HL-60 (cell line): Measurements from ENCODE around the gene LGI1.

Experiments used
- DNase-seq, 2 experiments: peaks; one replicate each; pipeline ENCODE4 v3.0.0-alpha.2; 2010 to 2020; ENCODE audit warnings: low read depth in 1 of 2, low spot score in 1 of 2
- H3K27ac ChIP-seq: fragments of 250-450 bp; sonication (Bioruptor Pico); replicated peaks from 2 replicates; pipeline ENCODE4 v1.5.1; 2020; ENCODE audit warnings: mild to moderate bottlenecking, moderate library complexity
- H3K27me3 ChIP-seq: fragments of 250-450 bp; sonication (Bioruptor Pico); 2 replicates; pipeline ENCODE4 v1.5.1; 2021; ENCODE audit warnings: mild to moderate bottlenecking, moderate library complexity; ENCODE audit not compliant: insufficient read depth, poor library complexity, severe bottlenecking
- H3K4me3 ChIP-seq: replicated peaks from 2 replicates; pipeline ENCODE4 v1.5.1; 2011; ENCODE audit warnings: mild to moderate bottlenecking, control low read depth, low read length; ENCODE audit not compliant: insufficient read depth
- GABPA ChIP-seq: IDR thresholded peaks from 2 replicates; pipeline ENCODE4 v1.6.1; 2012; ENCODE audit warnings: low read depth
- POLR2AphosphoS5 ChIP-seq: IDR thresholded peaks from 2 replicates; pipeline ENCODE4 v1.6.1; 2012; ENCODE audit warnings: low read depth
- SPI1 ChIP-seq: IDR thresholded peaks from 2 replicates; pipeline ENCODE4 v1.6.1; 2012; ENCODE audit warnings: low read depth, mild to moderate bottlenecking, borderline replicate concordance
- long read RNA-seq: library from polyadenylated mRNA; unstranded; transcript quantifications from one replicate; pipeline ENCODE4 v2.0.0, GENCODE V29; 2020
- TF ChIP-seq, protein P1 (sequence below): IDR thresholded peaks from one replicate; pipeline ENCODE4 v1.5.1; 2011; ENCODE audit warnings: low read length, control low read depth, inconsistent platforms; ENCODE audit not compliant: insufficient read depth
- TF ChIP-seq, protein P2 (sequence below): IDR thresholded peaks from 2 replicates; pipeline ENCODE4 v1.6.1; 2012; ENCODE audit warnings: low read depth; ENCODE audit not compliant: insufficient replicate concordance

The LGI1 gene
- long read RNA-seq = 0 reads

DNA sequence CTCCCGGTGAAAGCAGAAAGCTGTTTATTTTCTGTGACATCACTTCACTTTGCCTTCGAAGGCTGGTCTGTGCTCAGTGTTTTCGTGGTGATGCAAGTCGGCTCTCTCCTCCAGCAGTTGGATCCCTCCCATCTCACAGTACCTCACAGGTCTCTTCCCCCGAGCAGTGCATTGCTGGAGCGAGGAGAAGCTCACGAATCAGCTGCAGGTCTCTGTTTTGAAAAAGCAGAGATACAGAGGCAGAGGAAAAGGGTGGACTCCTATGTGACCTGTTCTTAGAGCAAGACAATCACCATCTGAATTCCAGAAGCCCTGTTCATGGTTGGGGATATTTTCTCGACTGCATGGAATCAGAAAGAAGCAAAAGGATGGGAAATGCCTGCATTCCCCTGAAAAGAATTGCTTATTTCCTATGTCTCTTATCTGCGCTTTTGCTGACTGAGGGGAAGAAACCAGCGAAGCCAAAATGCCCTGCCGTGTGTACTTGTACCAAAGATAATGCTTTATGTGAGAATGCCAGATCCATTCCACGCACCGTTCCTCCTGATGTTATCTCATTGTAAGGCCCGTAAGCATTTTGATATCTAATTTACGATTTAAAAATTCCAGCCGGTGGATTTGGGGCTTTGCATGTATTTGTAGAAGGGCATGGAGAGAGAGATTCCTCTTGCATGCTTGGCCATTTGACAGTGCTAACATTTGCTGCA is at the start of gene LGI1:
TSS of gene LGI1 (plus strand) at position 136 of the 707 bp plus-strand sequence. CDS start at position 345, 209 bp downstream.
- TF ChIP-seq, protein P1, sequence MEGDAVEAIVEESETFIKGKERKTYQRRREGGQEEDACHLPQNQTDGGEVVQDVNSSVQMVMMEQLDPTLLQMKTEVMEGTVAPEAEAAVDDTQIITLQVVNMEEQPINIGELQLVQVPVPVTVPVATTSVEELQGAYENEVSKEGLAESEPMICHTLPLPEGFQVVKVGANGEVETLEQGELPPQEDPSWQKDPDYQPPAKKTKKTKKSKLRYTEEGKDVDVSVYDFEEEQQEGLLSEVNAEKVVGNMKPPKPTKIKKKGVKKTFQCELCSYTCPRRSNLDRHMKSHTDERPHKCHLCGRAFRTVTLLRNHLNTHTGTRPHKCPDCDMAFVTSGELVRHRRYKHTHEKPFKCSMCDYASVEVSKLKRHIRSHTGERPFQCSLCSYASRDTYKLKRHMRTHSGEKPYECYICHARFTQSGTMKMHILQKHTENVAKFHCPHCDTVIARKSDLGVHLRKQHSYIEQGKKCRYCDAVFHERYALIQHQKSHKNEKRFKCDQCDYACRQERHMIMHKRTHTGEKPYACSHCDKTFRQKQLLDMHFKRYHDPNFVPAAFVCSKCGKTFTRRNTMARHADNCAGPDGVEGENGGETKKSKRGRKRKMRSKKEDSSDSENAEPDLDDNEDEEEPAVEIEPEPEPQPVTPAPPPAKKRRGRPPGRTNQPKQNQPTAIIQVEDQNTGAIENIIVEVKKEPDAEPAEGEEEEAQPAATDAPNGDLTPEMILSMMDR = no peak
- no peak for TF ChIP-seq POLR2AphosphoS5
- no peak for TF ChIP-seq GABPA
- no peak for TF ChIP-seq SPI1
- TF ChIP-seq, protein P2, sequence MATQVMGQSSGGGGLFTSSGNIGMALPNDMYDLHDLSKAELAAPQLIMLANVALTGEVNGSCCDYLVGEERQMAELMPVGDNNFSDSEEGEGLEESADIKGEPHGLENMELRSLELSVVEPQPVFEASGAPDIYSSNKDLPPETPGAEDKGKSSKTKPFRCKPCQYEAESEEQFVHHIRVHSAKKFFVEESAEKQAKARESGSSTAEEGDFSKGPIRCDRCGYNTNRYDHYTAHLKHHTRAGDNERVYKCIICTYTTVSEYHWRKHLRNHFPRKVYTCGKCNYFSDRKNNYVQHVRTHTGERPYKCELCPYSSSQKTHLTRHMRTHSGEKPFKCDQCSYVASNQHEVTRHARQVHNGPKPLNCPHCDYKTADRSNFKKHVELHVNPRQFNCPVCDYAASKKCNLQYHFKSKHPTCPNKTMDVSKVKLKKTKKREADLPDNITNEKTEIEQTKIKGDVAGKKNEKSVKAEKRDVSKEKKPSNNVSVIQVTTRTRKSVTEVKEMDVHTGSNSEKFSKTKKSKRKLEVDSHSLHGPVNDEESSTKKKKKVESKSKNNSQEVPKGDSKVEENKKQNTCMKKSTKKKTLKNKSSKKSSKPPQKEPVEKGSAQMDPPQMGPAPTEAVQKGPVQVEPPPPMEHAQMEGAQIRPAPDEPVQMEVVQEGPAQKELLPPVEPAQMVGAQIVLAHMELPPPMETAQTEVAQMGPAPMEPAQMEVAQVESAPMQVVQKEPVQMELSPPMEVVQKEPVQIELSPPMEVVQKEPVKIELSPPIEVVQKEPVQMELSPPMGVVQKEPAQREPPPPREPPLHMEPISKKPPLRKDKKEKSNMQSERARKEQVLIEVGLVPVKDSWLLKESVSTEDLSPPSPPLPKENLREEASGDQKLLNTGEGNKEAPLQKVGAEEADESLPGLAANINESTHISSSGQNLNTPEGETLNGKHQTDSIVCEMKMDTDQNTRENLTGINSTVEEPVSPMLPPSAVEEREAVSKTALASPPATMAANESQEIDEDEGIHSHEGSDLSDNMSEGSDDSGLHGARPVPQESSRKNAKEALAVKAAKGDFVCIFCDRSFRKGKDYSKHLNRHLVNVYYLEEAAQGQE = no peak
- H3K27me3 ChIP-seq = peaks cover 28% of the 10 kb centered on the region
- H3K27ac ChIP-seq = no peak within 1 kb of the TSS
- DNase-seq = no peak
- H3K4me3 ChIP-seq = no peak within 1 kb of the TSS

DNA sequence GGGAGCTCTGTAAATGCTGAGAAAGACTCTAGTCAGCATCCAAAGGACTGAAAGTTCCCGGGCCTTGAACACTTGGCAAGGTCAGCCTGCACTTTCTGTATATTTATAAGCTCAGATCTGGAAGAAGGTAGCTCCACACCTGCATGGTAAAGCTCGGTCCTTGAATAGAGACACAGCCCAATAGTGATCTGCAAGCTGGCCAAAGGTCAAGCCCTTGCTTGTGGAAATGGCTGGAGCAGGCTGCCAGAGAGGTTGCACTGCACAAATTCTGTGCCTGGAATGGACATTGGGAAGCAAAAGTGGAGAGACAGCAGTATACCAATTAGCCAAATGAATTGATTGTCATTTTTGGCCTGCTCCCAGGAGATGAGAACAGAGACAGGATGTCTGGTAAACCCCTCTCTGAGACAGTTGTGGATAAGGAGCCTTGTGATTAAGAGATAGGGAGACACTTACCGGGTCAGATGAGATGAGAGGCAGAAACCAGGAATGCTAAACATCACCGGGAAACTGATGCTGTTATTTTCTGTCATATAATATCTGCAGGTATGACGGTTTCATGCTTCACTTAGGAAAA is 47.3 kb upstream of the LGI1 start:
- DNase-seq = no peak
- TF ChIP-seq SPI1 (no peak), POLR2AphosphoS5 (no peak), GABPA (no peak)
- TF ChIP-seq, protein P1 = no peak
- TF ChIP-seq, protein P2 = no peak
- no peak overlapping the region for H3K4me3 ChIP-seq
- no peaks in the 10 kb centered on the region for H3K27me3 ChIP-seq
- H3K27ac ChIP-seq = no peak overlapping the region

DNA sequence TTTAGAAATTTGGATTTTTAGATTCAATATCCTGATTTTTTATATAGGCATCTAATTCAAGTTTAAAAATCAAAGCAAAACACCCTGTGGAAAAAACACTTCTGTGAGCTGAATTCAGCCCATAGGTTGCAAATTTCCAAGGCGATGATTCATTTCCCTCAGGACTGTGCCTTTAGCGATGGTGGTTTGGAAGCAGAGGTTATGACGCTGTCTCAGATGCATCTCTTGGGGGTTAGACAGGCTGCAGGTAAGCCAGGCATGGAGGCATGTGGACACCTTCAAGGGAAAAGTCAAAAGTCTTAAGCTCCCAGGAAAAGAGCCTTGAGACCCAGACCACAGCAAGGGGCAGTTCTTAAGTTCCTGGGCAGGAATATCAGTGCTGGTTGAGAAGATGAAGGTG is 45.8 kb upstream of the LGI1 start:
- H3K27me3 ChIP-seq = no peaks in the 10 kb centered on the region
- TF ChIP-seq SPI1 (no peak), POLR2AphosphoS5 (no peak), GABPA (no peak)
- TF ChIP-seq, protein P2 = no peak
- H3K27ac ChIP-seq = no peak overlapping the region
- no peak for DNase-seq
- H3K4me3 ChIP-seq = no peak overlapping the region
